ENCODE results near the gene GBX1.

DNA sequence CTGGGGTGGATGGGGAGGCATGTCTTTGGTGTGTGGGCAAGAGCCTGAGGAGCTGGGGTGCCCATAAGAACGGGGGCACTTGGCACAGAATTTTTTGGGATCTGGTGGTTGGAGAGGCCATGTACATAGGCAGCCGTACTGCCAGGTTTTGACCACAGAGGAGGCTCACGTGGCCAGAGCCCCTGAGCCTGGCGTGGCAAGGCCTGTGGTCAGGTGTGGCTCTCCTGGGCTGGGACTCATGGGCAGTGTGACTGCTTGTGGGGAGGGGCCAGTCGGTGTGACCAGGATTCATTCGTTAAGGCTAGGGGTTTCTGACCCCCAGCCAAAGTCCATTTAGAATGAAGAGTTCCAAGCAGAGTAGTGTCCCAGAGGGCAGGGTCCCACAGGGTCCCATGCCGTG is 43.0 kb downstream of the GBX1 start:
- no peak for TF ChIP-seq CTCF (IDR thresholded peaks at IDR 0.05)
- TF ChIP-seq EZH2 (IDR thresholded peaks at IDR 0.05), result no peak
- TF ChIP-seq EZH2phosphoT487 (IDR thresholded peaks at IDR 0.05), result no peak

Data from neural progenitor cell (in vitro differentiated cells).